Limb (tissue), 2 donors: Measurements from ENCODE around the gene DHX58.

Experiments
- DNase-seq, 2 donors: peaks; one replicate each; pipeline ENCODE4 v3.0.0-alpha.2; 2016; ENCODE audit errors: extremely low spot score in 2 of 2

Gene DHX58

GRCh38 chr17:42129109-42129837, 16.8 kb upstream of the DHX58 start:
- no peak for DNase-seq

- DNase-seq: no peak
These were observed 14.9 kb upstream of the DHX58 start for GRCh38 chr17:42127414-42127813.

DNA sequence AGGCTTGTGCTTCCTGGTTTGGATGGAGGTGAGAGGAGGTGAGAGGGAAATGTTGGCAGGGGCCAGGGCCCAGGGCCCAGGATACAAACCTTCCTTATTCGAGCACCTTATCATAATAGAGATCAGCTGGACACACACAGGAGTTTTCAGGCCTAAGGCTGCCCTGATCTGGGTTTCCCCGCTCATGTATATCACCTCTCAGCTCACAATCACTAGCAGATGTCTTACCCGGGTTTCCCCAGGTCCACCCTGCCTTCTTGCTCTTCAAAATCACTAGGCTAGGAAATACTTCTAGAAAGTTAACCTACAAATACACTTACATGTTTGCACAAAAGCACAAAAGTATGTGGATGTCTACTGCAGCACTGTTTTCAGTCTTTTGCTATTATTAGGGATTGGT, 14.3 kb upstream of the DHX58 start:
- no peak for DNase-seq

GRCh38 chr17:42125565-42125964, 13.1 kb upstream of the DHX58 start:
- no peak for DNase-seq

- DNase-seq: no peak
These were observed 11.7 kb upstream of the DHX58 start for GRCh38 chr17:42124256-42124655.

DNA sequence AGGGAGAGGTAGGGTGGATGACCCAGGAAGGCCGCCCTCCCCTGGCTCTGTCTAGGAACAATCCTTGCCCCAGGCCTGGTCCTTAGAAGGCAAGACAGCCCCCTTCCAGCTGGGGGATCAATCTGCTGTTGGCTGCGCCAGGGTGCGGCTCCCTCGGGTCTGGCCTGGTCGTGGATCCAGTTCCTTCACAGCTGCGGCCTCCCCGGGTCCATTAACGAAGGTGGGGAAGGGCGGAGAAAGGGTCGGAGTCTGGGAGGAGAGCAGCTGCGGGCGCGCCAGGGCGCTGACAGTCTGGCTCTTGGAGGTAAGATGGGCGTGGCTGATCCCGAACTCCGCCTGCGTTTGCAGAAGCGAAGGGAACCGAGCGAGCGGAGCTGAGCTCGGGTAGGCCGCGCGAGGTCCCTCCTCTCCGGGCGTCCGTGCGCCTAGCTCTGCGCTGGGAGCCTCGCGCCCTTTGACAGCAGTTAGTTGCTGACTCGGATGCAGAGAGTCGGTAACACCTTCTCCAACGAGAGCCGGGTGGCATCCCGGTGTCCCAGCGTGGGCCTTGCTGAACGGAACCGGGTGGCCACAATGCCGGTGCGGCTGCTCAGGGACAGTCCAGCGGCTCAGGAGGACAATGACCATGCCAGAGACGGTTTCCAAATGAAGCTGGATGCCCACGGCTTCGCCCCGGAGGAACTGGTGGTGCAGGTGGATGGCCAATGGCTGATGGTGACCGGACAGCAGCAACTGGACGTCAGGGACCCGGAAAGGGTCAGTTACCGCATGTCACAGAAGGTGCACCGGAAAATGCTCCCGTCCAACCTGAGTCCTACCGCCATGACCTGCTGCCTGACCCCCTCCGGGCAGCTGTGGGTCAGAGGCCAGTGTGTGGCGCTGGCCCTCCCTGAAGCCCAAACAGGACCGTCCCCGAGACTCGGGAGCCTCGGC, 10.1 kb upstream of the DHX58 start, which contains the start of gene HSPB9:
Gene HSPB9, plus strand, starts transcription at position 434 of the 933 bp plus-strand sequence. Its CDS starts 47 bp downstream, at position 481.
- DNase-seq: peak; percentile 36 to 68

- DNase-seq: peak; percentile 80 to 91
These were observed 8.6 kb upstream of the DHX58 start, which contains the start of gene KAT2A for GRCh38 chr17:42120770-42121769. TSS of gene KAT2A (minus strand) at chr17:42121367. CDS start at chr17:42121304, 63 bp downstream.

DNA sequence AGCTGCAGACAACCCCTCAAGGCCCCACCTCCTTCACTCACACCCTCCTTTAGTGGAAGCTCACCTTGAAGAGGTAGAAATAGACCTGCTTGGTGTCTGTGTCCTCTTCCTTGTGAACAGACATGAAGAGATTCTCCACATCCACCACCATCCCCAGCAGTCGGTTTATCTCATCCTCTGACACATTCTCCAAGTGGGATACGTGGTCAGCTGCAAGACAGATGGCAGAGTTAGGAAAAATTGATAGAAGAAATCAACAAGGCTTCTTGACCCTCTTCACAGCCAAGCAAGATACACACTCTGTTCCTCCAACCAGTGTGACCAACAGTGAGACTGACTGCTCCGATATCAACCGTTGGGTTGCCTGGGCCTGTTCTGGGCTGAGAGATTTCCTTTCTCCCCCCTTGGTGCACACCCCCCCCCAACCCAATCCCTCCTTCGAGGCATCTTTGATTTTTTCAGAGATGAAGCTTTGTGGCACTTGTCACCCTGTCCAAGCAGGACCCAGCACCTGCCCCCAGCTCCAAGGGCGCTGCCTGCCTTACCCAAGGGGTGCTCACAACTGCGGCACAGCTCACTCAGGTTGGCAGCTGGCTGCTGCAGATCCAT, 7.8 kb upstream of the DHX58 start:
- DNase-seq: no peak

- no peak for DNase-seq
These were observed 6.8 kb upstream of the DHX58 start for GRCh38 chr17:42119301-42119700.

DNA sequence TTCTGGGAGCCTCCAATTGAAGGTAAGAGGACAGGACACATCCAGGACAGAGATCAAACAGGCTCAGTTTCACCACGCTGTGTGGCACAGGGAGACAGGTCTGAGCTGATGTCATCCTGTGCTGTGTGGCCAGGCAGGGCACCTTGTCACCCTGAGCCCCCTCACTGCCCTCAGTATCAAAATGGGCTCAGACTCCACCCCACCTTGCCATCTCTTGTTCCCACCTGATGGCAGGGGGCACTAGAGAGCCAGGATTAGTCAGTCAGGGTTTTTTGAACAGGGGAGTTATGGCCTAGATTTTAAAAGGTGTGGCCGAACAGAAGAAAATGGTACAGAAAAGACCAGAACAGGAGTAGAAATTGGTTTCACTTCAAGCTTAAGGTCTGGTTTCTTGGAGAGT, 6.0 kb upstream of the DHX58 start:
- no peak for DNase-seq

DNA sequence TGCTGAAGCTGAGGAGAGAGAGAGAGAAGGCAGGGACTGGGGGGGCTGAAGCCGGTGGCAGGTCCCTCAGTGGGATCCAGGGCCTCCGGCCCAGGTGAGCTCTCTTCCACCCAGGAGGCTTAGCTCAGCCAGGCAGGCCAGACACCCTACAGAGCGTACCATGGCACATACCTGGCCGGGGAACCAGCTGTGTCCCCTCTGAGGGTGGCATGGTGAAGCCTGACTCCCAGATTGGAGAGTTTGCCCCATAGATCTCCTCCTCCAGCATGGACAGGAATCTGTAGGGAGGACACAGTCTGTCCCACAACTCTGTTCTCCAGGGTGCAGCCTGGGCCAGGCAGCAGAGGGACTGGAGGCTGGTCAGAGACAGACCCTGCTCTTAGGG, 5.6 kb upstream of the DHX58 start:
- no peak for DNase-seq

DNA sequence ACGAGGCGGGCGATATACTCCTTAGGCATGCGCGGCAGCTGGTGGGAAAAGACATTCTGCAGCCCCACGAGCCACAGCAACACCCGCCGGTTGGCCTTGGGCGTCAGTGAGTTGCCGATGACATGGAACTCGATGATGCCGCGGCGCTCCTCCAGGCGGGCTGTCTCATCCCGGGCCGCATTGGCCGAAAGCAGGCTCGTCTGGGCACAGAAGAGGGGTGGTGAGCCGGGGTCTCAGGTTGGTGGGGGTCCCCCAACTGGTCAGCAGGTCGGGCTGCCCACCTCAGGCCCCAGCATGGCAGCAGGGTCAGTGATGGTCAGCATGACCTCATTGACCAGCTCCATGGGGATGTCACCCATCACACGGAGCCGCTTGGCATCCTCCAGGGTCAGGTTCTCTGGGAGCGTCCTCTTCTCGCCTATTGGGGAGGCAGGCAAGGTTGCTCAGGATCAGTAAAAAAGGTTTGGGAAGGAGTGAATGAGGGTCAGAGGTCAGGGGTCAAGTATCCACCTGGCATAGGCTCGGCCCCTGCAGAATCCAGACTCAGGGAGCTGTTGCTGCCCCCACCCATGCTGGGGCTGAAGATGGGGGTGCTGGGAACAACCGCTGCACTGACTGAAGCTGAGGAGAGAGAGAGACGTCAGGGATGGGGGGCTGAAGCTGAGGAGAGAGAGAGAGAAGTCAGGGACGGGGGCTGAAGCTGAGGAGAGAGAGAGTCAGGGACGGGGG, 5.0 kb upstream of the DHX58 start:
- no peak for DNase-seq

GRCh38 chr17:42116705-42117396, 4.3 kb upstream of the DHX58 start:
- DNase-seq: peak; percentile 84 to 85

DNA sequence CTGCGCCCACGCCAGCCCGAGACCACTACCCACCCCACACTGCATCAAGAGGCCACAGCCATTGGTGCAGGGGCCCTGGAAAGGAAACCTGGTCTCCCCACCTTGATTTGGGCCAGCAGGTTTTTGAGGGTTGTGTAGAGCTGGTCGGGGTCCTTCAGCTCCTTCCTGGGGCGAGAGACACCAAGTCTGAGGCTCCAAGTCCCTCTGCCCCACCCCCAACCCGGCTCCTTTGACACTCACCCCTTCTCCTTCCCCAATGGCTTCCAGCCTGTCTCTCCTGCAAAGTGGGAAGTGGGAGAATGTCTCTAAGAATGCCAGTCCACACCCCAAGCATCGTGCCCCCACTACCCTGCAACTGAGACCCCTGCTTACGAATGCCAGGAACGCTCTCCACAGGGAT, 1.6 kb upstream of the DHX58 start:
- no peak for DNase-seq

DNA sequence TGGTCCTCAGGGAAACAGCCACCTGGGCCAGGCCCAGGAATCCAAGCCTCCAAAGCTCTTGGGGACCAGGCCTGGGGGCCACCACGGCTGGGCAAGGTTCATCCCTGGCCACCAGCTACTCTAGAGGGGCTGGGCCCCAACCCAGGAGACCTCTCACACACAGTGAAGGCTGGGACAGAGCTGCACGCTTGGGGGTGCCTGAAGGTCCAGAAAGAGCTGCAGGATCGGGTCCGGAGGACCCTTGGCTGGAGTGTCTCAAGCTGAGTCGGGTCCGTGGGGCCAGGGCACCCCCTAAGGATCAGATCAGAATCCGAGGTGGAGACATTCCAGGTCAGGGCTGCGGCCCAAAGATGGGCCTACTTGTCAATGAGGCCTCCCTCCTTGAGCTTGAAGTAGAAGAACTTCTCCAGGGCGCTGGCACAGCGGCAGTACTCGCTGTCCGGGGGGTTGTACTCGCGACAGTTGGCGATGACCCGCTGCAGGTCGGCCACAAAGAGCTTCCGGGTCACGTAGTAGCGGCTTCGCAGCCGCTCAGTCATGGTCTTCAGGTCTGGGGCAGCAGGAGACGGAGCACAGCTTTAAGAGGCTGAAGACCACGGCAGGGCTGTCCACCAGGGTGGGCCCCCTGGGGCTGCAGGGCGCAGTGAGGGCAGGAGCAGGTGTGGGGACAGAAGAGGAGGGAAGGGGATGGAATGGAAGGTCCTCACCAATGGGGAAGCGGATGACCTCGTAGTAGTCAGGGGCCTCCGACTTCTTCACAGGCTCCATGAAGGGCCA, 967 bp upstream of the DHX58 start:
- DNase-seq: no peak

- DNase-seq: no peak
These were observed 503 bp downstream of the DHX58 start for GRCh38 chr17:42111871-42112551.

- no peak for DNase-seq
These were observed 1.3 kb downstream of the DHX58 start for GRCh38 chr17:42111265-42111636.
